GM23338 (cell line): ENCODE results near the gene FDXR. TPM values are rescaled to one million over a fixed set of nuclear protein-coding genes. Genes with fewer than 3 reads are reported as not detected.

Experiments used
- ATAC-seq: fragments of 200-7000 bp; cut with Tn5 transposase; 3 replicates; pipeline ENCODE4 v1.9.1; 2020
- DNase-seq: peaks from one replicate; pipeline ENCODE4 v3.0.0-alpha.2; 2015; ENCODE audit warnings: low spot score
- H2AFZ ChIP-seq: fragments of 200-600 bp; sonication (generic); 2 replicates; pipeline ENCODE4 v1.8.0; 2016; ENCODE audit warnings: antibody characterized with exemption, mild to moderate bottlenecking, moderate library complexity
- H3F3A ChIP-seq: fragments of 200-600 bp; sonication (generic); replicated peaks from 2 replicates; pipeline ENCODE4 v1.8.0; 2017; ENCODE audit warnings: antibody characterized with exemption, mixed run types, low read depth
- H3K27ac ChIP-seq: fragments of 200-600 bp; sonication (generic); 2 replicates; pipeline ENCODE4 v1.6.1; 2016; ENCODE audit warnings: low read depth
- H3K27me3 ChIP-seq: fragments of 200-600 bp; sonication (generic); 2 replicates; pipeline ENCODE4 v1.8.0; 2016; ENCODE audit warnings: mild to moderate bottlenecking, mixed run types, moderate library complexity; ENCODE audit not compliant: insufficient read depth
- H3K36me3 ChIP-seq: fragments of 200-600 bp; sonication (generic); 2 replicates; pipeline ENCODE4 v1.8.0; 2016; ENCODE audit warnings: mild to moderate bottlenecking; ENCODE audit not compliant: insufficient read depth
- H3K4me1 ChIP-seq: fragments of 200-600 bp; sonication (generic); 2 replicates; pipeline ENCODE4 v1.8.0; 2016; ENCODE audit warnings: mild to moderate bottlenecking, moderate library complexity; ENCODE audit not compliant: insufficient read depth
- H3K4me2 ChIP-seq: fragments of 200-600 bp; sonication (generic); 2 replicates; pipeline ENCODE4 v1.7.1; 2017; ENCODE audit warnings: mixed run types
- H3K4me3 ChIP-seq: fragments of 200-600 bp; sonication (generic); 2 replicates; pipeline ENCODE4 v1.6.1; 2016; ENCODE audit warnings: mixed run types
- H3K79me2 ChIP-seq: fragments of 200-600 bp; sonication (generic); replicated peaks from 2 replicates; pipeline ENCODE4 v1.8.0; 2017; ENCODE audit warnings: mild to moderate bottlenecking; ENCODE audit not compliant: insufficient read depth
- H3K9me2 ChIP-seq: fragments of 200-600 bp; sonication (generic); 2 replicates; pipeline ENCODE4 v1.8.0; 2017; ENCODE audit not compliant: insufficient read depth
- H4K20me1 ChIP-seq: fragments of 200-600 bp; sonication (generic); replicated peaks from 2 replicates; pipeline ENCODE4 v1.8.0; 2017; ENCODE audit warnings: mild to moderate bottlenecking; ENCODE audit not compliant: insufficient read depth
- H3K27ac Mint-ChIP-seq: 2 replicates; pipeline ENCODE4 v1.8.0; 2020; ENCODE audit warnings: inconsistent platforms, mild to moderate bottlenecking, moderate library complexity, mixed read lengths
- H3K27me3 Mint-ChIP-seq: 3 replicates; pipeline ENCODE4 v1.8.0; 2022; ENCODE audit warnings: low read depth, mild to moderate bottlenecking, moderate library complexity, mixed read lengths, inconsistent platforms; ENCODE audit not compliant: insufficient read depth, poor library complexity
- H3K36me3 Mint-ChIP-seq: 3 replicates; pipeline ENCODE4 v1.8.0; 2021; ENCODE audit warnings: low read depth, mild to moderate bottlenecking, inconsistent platforms, moderate library complexity, mixed read lengths
- H3K4me1 Mint-ChIP-seq: 3 replicates; pipeline ENCODE4 v1.8.0; 2020; ENCODE audit warnings: mild to moderate bottlenecking, inconsistent platforms, mixed read lengths
- H3K4me3 Mint-ChIP-seq: 3 replicates; pipeline ENCODE4 v1.8.0; 2021; ENCODE audit warnings: moderate library complexity, mild to moderate bottlenecking, inconsistent platforms, mixed read lengths
- H3K9me3 Mint-ChIP-seq: 3 replicates; pipeline ENCODE4 v1.8.0; 2020; ENCODE audit warnings: moderate library complexity, mild to moderate bottlenecking, inconsistent platforms, mixed read lengths
- EZH2 ChIP-seq: fragments of 200-600 bp; sonication (generic); IDR thresholded peaks from one replicate; pipeline ENCODE4 v1.8.0; 2017; ENCODE audit warnings: antibody characterized with exemption, mild to moderate bottlenecking, low read depth; ENCODE audit not compliant: unreplicated experiment
- ZNF114 ChIP-seq: fragments of 250-450 bp; sonication (Bioruptor Pico); IDR thresholded peaks from 2 replicates; pipeline ENCODE4 v1.5.0; 2020; ENCODE audit warnings: mild to moderate bottlenecking, moderate library complexity
- ZNF462 ChIP-seq: fragments of 250-450 bp; sonication (Bioruptor Pico); IDR thresholded peaks from 2 replicates; pipeline ENCODE4 v1.5.0; 2020; ENCODE audit warnings: mild to moderate bottlenecking, moderate library complexity
- polyA plus RNA-seq: library from polyadenylated mRNA; unstranded; fragments of >200 nt; fragmentation: Nextera tagmentation; extraction: Ambion mirVana; gene quantifications from 2 replicates; pipeline ENCODE4 v1.2.1, GENCODE V29; 2016
- total RNA-seq: library from RNA; depleted of rRNA; stranded (reverse); fragments of >200 nt; shearing (Covaris generic); gene quantifications from 2 replicates; pipeline ENCODE4 v1.2.3, GENCODE V29; 2014
- TF ChIP-seq, protein P1 (sequence below), 2 experiments: fragments of 200-600 bp in 1 of 2; sonication (generic) in 1 of 2; conservative IDR thresholded peaks; 2 replicates each; pipeline versions ENCODE4 v1.5.1 to v1.6.1; 2016 to 2017; ENCODE audit warnings: antibody characterized with exemption in 2 of 2, low read depth in 2 of 2, mild to moderate bottlenecking in 2 of 2, moderate library complexity in 1 of 2

The FDXR gene
- total and polyA plus RNA-seq, 2 experiments from 2014 or later: 21.7 to 33.1 TPM

- no peaks in the 10 kb centered on the region; the same call in 1 of the 3 replicates for H3K36me3 Mint-ChIP-seq
- peaks cover 4% of the 10 kb centered on the region for H3K4me1 Mint-ChIP-seq
- H3K27ac Mint-ChIP-seq: no peak overlapping the region
- ATAC-seq (no peak), DNase-seq (no peak)
- TF ChIP-seq, protein P1, sequence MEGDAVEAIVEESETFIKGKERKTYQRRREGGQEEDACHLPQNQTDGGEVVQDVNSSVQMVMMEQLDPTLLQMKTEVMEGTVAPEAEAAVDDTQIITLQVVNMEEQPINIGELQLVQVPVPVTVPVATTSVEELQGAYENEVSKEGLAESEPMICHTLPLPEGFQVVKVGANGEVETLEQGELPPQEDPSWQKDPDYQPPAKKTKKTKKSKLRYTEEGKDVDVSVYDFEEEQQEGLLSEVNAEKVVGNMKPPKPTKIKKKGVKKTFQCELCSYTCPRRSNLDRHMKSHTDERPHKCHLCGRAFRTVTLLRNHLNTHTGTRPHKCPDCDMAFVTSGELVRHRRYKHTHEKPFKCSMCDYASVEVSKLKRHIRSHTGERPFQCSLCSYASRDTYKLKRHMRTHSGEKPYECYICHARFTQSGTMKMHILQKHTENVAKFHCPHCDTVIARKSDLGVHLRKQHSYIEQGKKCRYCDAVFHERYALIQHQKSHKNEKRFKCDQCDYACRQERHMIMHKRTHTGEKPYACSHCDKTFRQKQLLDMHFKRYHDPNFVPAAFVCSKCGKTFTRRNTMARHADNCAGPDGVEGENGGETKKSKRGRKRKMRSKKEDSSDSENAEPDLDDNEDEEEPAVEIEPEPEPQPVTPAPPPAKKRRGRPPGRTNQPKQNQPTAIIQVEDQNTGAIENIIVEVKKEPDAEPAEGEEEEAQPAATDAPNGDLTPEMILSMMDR (conservative IDR thresholded peaks at IDR 0.05; ENCODE audit: low read depth in 2 of 2): no peak
- TF ChIP-seq EZH2: no peak
- TF ChIP-seq ZNF114 (CRISPR knock-in tag): no peak
- TF ChIP-seq ZNF462 (CRISPR knock-in tag): no peak
- no peak overlapping the region for H3K4me3 Mint-ChIP-seq
- Histone ChIP-seq H2AFZ (no peak overlapping the region), H3K9me2 (no peaks in the 10 kb centered on the region), H3K27me3 (no peaks in the 10 kb centered on the region), H3K4me3 (no peak overlapping the region), H3K79me2 (no peaks in the 10 kb centered on the region), H4K20me1 (peaks cover 11% of the 10 kb centered on the region), H3K36me3 (no peaks in the 10 kb centered on the region), H3K4me1 (no peaks in the 10 kb centered on the region), H3F3A (no peaks in the 10 kb centered on the region), H3K4me2 (no peak overlapping the region), H3K27ac (no peak overlapping the region)
- no peaks in the 10 kb centered on the region for H3K9me3 Mint-ChIP-seq
- H3K27me3 Mint-ChIP-seq: peaks cover 17% of the 10 kb centered on the region
These were observed 57.7 kb downstream of the FDXR start for GRCh38 chr17:74815067-74815466.

- Mint-ChIP-seq H3K27ac (no peak overlapping the region), H3K4me3 (no peak overlapping the region), H3K4me1 (peaks cover 4% of the 10 kb centered on the region), H3K9me3 (no peaks in the 10 kb centered on the region), H3K36me3 (no peaks in the 10 kb centered on the region; the same call in 1 of the 3 replicates), H3K27me3 (peaks cover 15% of the 10 kb centered on the region)
- Histone ChIP-seq H3K79me2 (no peaks in the 10 kb centered on the region), H3K27me3 (no peaks in the 10 kb centered on the region), H3K36me3 (no peaks in the 10 kb centered on the region), H4K20me1 (peaks cover 12% of the 10 kb centered on the region), H2AFZ (no peak overlapping the region), H3K4me2 (no peak overlapping the region), H3F3A (no peaks in the 10 kb centered on the region), H3K9me2 (no peaks in the 10 kb centered on the region), H3K27ac (no peak overlapping the region), H3K4me3 (no peak overlapping the region), H3K4me1 (no peaks in the 10 kb centered on the region)
- TF ChIP-seq, protein P1 (conservative IDR thresholded peaks at IDR 0.05; ENCODE audit: low read depth in 2 of 2): peak in 1 of 2 experiments; percentile 43; a peak in 2 of 4 replicates
- TF ChIP-seq ZNF114 (CRISPR knock-in tag) (no peak), EZH2 (no peak)
- DNase-seq (no peak), ATAC-seq (no peak)
These were observed 58.3 kb downstream of the FDXR start for GRCh38 chr17:74814453-74814852.
